ENCODE results near the gene FRMPD4.

- TF ChIP-seq CTCF (IDR thresholded peaks at IDR 0.05): no peak
- TF ChIP-seq CHD2 (IDR thresholded peaks at IDR 0.05; ENCODE audit: low read length, partially characterized antibody): no peak
- no peak for TF ChIP-seq TP53 (CRISPR knock-in tag; IDR thresholded peaks at IDR 0.05)
- TF ChIP-seq RNF2 (IDR thresholded peaks at IDR 0.05; ENCODE audit: borderline replicate concordance, low read depth): no peak
- TF ChIP-seq JUN (IDR thresholded peaks at IDR 0.05): no peak
- TF ChIP-seq NR3C1 (IDR thresholded peaks at IDR 0.05): no peak
- no peak for TF ChIP-seq ESRRA (IDR thresholded peaks at IDR 0.05; ENCODE audit: borderline replicate concordance, low read length)
- no peak for TF ChIP-seq KDM1A (IDR thresholded peaks at IDR 0.05; ENCODE audit: low read depth)
- no peak for TF ChIP-seq EP300 (IDR thresholded peaks at IDR 0.05)
Measured at GRCh38 chrX:12249997-12250396, 111.7 kb downstream of the FRMPD4 start.

All from A549 (cell line).